ENCODE data around the gene SLC25A38.
"Not testable (repeated sequence)": the region's sequence is repeated elsewhere in the genome, so short reads cannot be mapped to it uniquely, and the experiment has no call there.

SLC25A38 gene

DNA sequence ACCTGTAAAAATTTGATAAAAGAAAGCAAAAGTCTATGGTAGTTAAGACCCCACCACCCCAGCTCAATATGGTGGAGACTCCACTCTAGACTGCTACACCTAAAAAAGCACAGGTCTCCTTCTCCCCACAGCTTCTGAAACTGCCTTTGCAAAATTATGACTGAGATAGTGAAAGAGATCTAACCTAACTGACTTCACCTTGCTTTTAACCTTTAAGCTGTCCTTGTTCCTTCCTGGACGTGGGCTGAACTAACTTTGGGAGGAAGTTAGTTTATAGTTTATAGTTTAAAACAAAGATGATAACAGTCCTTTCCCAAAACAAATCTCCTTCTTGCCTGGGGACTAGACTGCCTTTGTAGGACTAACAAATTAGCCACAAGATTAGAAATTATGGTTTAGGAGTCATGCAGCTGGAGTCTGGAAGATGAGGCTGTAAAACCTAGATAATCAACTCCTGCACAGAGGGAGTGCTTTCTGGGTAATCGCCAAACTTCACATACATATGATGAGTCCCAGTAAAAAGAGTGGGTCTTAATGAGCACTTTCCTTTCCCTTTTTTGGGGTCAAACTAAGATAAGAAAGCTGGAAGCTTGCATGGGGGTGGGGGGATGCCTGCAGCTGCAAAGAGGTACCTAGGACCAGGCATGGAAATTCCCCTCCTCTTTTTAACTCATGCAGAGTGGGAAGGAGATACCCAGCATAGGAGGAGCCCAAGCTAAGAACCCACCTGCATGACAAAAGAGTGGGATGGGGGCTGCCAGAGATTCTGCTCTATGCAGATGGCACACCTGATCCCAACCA is 36.2 kb upstream of the SLC25A38 start:
- H3K27ac ChIP-seq (ENCODE audit: low read length): no peak overlapping the region
- no peaks in the 10 kb centered on the region for H4K20me1 ChIP-seq (ENCODE audit: insufficient read depth, low read length)
- no peak overlapping the region for H2AFZ ChIP-seq (ENCODE audit: low read depth, low read length)
- H3K4me2 ChIP-seq (ENCODE audit: low read length): peak overlapping the region; percentile 3; the same call in 1 of the 2 replicates
- TF ChIP-seq, protein P1, sequence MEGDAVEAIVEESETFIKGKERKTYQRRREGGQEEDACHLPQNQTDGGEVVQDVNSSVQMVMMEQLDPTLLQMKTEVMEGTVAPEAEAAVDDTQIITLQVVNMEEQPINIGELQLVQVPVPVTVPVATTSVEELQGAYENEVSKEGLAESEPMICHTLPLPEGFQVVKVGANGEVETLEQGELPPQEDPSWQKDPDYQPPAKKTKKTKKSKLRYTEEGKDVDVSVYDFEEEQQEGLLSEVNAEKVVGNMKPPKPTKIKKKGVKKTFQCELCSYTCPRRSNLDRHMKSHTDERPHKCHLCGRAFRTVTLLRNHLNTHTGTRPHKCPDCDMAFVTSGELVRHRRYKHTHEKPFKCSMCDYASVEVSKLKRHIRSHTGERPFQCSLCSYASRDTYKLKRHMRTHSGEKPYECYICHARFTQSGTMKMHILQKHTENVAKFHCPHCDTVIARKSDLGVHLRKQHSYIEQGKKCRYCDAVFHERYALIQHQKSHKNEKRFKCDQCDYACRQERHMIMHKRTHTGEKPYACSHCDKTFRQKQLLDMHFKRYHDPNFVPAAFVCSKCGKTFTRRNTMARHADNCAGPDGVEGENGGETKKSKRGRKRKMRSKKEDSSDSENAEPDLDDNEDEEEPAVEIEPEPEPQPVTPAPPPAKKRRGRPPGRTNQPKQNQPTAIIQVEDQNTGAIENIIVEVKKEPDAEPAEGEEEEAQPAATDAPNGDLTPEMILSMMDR (IDR thresholded peaks at IDR 0.05; ENCODE audit: low read depth, low read length): no peak
- TF ChIP-seq EZH2phosphoT487 (IDR thresholded peaks at IDR 0.05; ENCODE audit: low read depth): no peak
- H3K79me2 ChIP-seq (ENCODE audit: low read length): no peaks in the 10 kb centered on the region
- no peak overlapping the region for H3K9ac ChIP-seq (ENCODE audit: low read length)
- H3K4me1 ChIP-seq (ENCODE audit: low read length): peaks cover 16% of the 10 kb centered on the region
- no peaks in the 10 kb centered on the region for H3K36me3 ChIP-seq (replicated peaks; ENCODE audit: low read depth, low read length)
- no peaks in the 10 kb centered on the region for H3K27me3 ChIP-seq (ENCODE audit: low read depth, low read length)
- H3K4me3 ChIP-seq (ENCODE audit: low read length): no peak overlapping the region
- no peaks in the 10 kb centered on the region for H3K9me3 ChIP-seq (ENCODE audit: insufficient read depth, low read length)

DNA sequence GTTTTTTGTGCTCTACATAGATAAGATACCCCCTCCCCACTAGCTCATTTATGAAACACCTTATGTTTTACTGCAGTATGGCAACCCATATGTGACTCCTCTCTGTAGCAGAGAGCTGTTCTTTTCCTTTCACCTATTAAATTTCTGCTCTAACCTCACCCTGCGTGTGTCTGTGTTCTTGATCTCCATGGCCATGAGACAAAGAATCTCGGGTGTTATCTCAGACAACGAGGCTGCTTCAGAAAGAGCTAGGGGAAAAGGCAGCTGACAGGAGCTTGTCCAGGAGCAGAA is 35.6 kb upstream of the SLC25A38 start:
- Histone ChIP-seq H3K27ac (ENCODE audit: low read length) (no peak overlapping the region), H3K9me3 (ENCODE audit: insufficient read depth, low read length) (no peaks in the 10 kb centered on the region), H3K27me3 (ENCODE audit: low read depth, low read length) (no peaks in the 10 kb centered on the region), H2AFZ (ENCODE audit: low read depth, low read length) (no peak overlapping the region), H3K9ac (ENCODE audit: low read length) (no peak overlapping the region), H3K4me1 (ENCODE audit: low read length) (peaks cover 16% of the 10 kb centered on the region), H3K4me2 (ENCODE audit: low read length) (0 out of 2 replicates have a peak overlapping the region, but pooled peaks have one; percentile 3), H3K4me3 (ENCODE audit: low read length) (no peak overlapping the region), H3K79me2 (ENCODE audit: low read length) (no peaks in the 10 kb centered on the region), H3K36me3 (replicated peaks; ENCODE audit: low read depth, low read length) (no peaks in the 10 kb centered on the region), H4K20me1 (ENCODE audit: insufficient read depth, low read length) (no peaks in the 10 kb centered on the region)
- TF ChIP-seq EZH2phosphoT487 (IDR thresholded peaks at IDR 0.05; ENCODE audit: low read depth): no peak
- TF ChIP-seq, protein P1 (IDR thresholded peaks at IDR 0.05; ENCODE audit: low read depth, low read length): no peak

DNA sequence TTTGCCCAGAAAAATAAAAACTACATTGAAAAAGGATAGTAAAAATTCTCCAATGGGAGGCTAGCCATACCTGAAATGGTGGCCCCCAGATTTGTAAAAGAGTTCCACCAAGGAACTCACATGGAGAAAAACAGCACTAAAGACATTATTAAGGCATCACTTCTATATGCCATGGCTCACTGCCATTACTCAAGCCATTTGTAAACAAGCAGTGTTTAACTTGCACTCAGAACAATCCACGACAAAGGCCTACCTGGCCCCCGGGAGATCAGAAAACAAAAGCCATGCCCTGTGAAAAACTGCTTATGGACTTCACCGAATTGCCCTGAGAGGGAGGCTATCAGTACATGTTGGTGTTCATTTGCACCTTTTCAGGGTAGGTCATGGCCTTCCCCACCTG is 34.1 kb upstream of the SLC25A38 start:
- no peak overlapping the region for H3K4me2 ChIP-seq (ENCODE audit: low read length)
- no peak overlapping the region for H3K4me3 ChIP-seq (ENCODE audit: low read length)
- H3K27me3 ChIP-seq (ENCODE audit: low read depth, low read length): no peaks in the 10 kb centered on the region
- H4K20me1 ChIP-seq (ENCODE audit: insufficient read depth, low read length): no peaks in the 10 kb centered on the region
- H2AFZ ChIP-seq (ENCODE audit: low read depth, low read length): no peak overlapping the region
- no peaks in the 10 kb centered on the region for H3K36me3 ChIP-seq (replicated peaks; ENCODE audit: low read depth, low read length)
- H3K9me3 ChIP-seq (ENCODE audit: insufficient read depth, low read length): no peaks in the 10 kb centered on the region
- H3K9ac ChIP-seq (ENCODE audit: low read length): no peak overlapping the region
- H3K79me2 ChIP-seq (ENCODE audit: low read length): no peaks in the 10 kb centered on the region
- no peak overlapping the region for H3K27ac ChIP-seq (ENCODE audit: low read length)
- peaks cover 16% of the 10 kb centered on the region for H3K4me1 ChIP-seq (ENCODE audit: low read length)
- TF ChIP-seq, protein P1 (IDR thresholded peaks at IDR 0.05; ENCODE audit: low read depth, low read length): no peak
- TF ChIP-seq EZH2phosphoT487 (IDR thresholded peaks at IDR 0.05; ENCODE audit: low read depth): no peak

DNA sequence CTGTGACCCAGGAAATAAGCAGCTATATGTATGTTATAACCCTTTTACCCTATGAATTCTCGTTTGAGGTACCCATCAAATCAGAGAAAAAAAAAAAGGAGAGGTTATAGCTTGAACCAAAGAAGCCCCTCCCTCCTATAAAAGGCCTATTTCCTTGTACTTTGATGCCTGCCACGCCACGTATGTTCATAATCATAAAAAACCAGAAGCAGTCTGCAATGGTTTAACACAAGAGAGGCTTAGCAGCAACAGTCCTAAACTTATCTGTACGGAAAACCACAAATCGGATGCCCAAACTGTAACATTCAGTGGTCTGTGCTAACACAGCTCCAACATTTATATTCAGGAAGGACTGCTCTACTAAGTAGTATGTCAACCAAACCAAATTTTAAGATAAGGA is 32.5 kb upstream of the SLC25A38 start:
- Histone ChIP-seq H2AFZ (ENCODE audit: low read depth, low read length) (no peak overlapping the region), H3K36me3 (replicated peaks; ENCODE audit: low read depth, low read length) (no peaks in the 10 kb centered on the region), H3K4me2 (ENCODE audit: low read length) (no peak overlapping the region), H3K27me3 (ENCODE audit: low read depth, low read length) (peaks cover 11% of the 10 kb centered on the region), H3K9me3 (ENCODE audit: insufficient read depth, low read length) (no peaks in the 10 kb centered on the region), H3K4me1 (ENCODE audit: low read length) (peaks cover 16% of the 10 kb centered on the region), H3K79me2 (ENCODE audit: low read length) (no peaks in the 10 kb centered on the region), H3K27ac (ENCODE audit: low read length) (no peak overlapping the region), H4K20me1 (ENCODE audit: insufficient read depth, low read length) (no peaks in the 10 kb centered on the region), H3K4me3 (ENCODE audit: low read length) (no peak overlapping the region), H3K9ac (ENCODE audit: low read length) (no peak overlapping the region)
- TF ChIP-seq, protein P1 (IDR thresholded peaks at IDR 0.05; ENCODE audit: low read depth, low read length): no peak
- TF ChIP-seq EZH2phosphoT487 (IDR thresholded peaks at IDR 0.05; ENCODE audit: low read depth): no peak

DNA sequence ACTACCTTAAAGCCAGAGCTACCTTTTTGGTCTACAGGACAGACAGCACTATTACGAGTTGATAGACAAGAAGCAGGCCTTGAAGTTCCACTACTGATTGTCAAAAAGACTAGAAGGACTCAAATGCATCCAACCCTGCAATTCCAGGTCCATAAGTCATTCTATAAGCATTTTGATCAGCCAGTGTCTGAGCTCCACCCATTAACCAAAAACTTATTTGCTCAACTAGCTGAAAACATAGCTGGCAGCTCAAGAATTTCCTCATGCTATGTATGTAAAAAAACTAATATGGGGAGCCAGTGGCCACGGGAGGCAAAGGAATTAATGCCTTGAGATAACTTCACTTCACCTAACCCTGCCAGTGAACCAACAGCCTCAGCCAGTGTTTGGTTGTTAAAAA is 32.0 kb upstream of the SLC25A38 start:
- H3K4me1 ChIP-seq (ENCODE audit: low read length): peaks cover 16% of the 10 kb centered on the region
- not testable (repeated sequence) for H3K27ac ChIP-seq (ENCODE audit: low read length); H3K9me3 ChIP-seq (ENCODE audit: insufficient read depth, low read length); H3K4me2 ChIP-seq (ENCODE audit: low read length); H3K36me3 ChIP-seq (replicated peaks; ENCODE audit: low read depth, low read length); H2AFZ ChIP-seq (ENCODE audit: low read depth, low read length); H4K20me1 ChIP-seq (ENCODE audit: insufficient read depth, low read length); H3K4me3 ChIP-seq (ENCODE audit: low read length); H3K9ac ChIP-seq (ENCODE audit: low read length); H3K79me2 ChIP-seq (ENCODE audit: low read length)
- peaks cover 12% of the 10 kb centered on the region for H3K27me3 ChIP-seq (ENCODE audit: low read depth, low read length)

DNA sequence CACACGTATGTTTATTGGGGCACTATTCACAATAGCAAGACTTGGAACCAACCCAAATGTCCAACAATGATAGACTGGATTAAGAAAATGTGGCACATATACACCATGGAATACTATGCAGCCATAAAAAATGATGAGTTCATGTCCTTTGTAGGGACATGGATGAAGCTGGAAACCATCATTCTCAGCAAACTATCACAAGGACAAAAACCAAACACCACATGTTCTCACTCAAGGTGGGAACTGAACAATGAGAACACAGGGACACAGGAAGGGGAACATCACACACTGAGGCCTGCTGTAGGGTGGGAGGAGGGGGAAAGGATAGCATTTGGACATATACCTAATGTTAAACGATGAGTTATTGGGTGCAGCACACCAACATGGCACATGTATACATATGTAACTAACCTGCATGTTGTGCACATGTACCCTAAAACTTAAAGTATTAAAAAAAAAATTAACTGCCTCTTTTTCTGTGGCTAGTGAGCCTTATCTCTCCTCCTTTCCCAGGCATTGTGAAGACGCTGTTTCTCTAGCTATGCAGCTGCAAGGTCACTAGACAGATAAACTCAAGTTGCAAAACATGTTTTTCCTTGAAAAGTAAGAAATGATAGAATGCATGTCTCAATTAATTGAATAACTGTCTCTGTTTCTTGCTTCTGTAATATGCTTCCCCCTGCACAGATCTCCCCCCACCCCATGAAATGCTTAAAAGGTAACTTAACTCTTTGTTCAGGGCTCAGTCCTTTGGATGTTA is 29.8 kb upstream of the SLC25A38 start:
- not testable (repeated sequence) for H3K9me3 ChIP-seq (ENCODE audit: insufficient read depth, low read length); H3K4me1 ChIP-seq (ENCODE audit: low read length); H3K9ac ChIP-seq (ENCODE audit: low read length); H3K36me3 ChIP-seq (replicated peaks; ENCODE audit: low read depth, low read length); H3K27ac ChIP-seq (ENCODE audit: low read length); H3K4me3 ChIP-seq (ENCODE audit: low read length); H3K4me2 ChIP-seq (ENCODE audit: low read length); H3K79me2 ChIP-seq (ENCODE audit: low read length); H2AFZ ChIP-seq (ENCODE audit: low read depth, low read length); H4K20me1 ChIP-seq (ENCODE audit: insufficient read depth, low read length)
- peaks cover 12% of the 10 kb centered on the region for H3K27me3 ChIP-seq (ENCODE audit: low read depth, low read length)

Measured in OCI-LY3 (cell line).